Activated CD4-positive, alpha-beta T cell treated with anti-CD3 and anti-CD28 coated beads for 1 hour (primary cell): Measurements from ENCODE around the gene GPX7.

Experiments used
- DNase-seq: peaks from one replicate; pipeline ENCODE4 v3.0.0-alpha.2; 2020

GPX7 gene

GRCh38 chr1:52588535-52588934 is 13.6 kb upstream of the GPX7 start:
- no peak for DNase-seq

GRCh38 chr1:52590266-52590665 is 11.9 kb upstream of the GPX7 start:
- DNase-seq, result no peak

GRCh38 chr1:52592637-52593323 is 9.4 kb upstream of the GPX7 start:
- DNase-seq, result no peak

GRCh38 chr1:52593495-52593894 is 8.7 kb upstream of the GPX7 start:
- DNase-seq, result no peak

GRCh38 chr1:52595061-52595460 is 7.1 kb upstream of the GPX7 start:
- no peak for DNase-seq

- DNase-seq, result no peak
Observed at GRCh38 chr1:52597912-52598311, 4.3 kb upstream of the GPX7 start.

- no peak for DNase-seq
Observed at GRCh38 chr1:52598729-52599128, 3.4 kb upstream of the GPX7 start.

- no peak for DNase-seq
Observed at GRCh38 chr1:52599236-52599635, 2.9 kb upstream of the GPX7 start.

- no peak for DNase-seq
Observed at GRCh38 chr1:52600533-52601179, 1.5 kb upstream of the GPX7 start.

GRCh38 chr1:52601519-52601918 is 652 bp upstream of the GPX7 start:
- no peak for DNase-seq

GRCh38 chr1:52602856-52603600 is 857 bp downstream of the GPX7 start:
- DNase-seq, result no peak

- no peak for DNase-seq
Observed at GRCh38 chr1:52603630-52604029, 1.5 kb downstream of the GPX7 start.

- no peak for DNase-seq
Observed at GRCh38 chr1:52604063-52604770, 2.0 kb downstream of the GPX7 start.

- no peak for DNase-seq
Observed at GRCh38 chr1:52613636-52614373, 11.6 kb downstream of the GPX7 start.

GRCh38 chr1:52614671-52615070 is 12.5 kb downstream of the GPX7 start:
- DNase-seq, result no peak

GRCh38 chr1:52615489-52616042 is 13.4 kb downstream of the GPX7 start:
- no peak for DNase-seq

- no peak for DNase-seq
Observed at GRCh38 chr1:52621950-52622349, 19.8 kb downstream of the GPX7 start.

- no peak for DNase-seq
Observed at GRCh38 chr1:52623812-52624211, 21.6 kb downstream of the GPX7 start.

- DNase-seq, result no peak
Observed at GRCh38 chr1:52627028-52627427, 24.9 kb downstream of the GPX7 start.

- no peak for DNase-seq
Observed at GRCh38 chr1:52628614-52629324, 26.6 kb downstream of the GPX7 start.

- no peak for DNase-seq
Observed at GRCh38 chr1:52629325-52629643, 27.1 kb downstream of the GPX7 start.

GRCh38 chr1:52629667-52630066 is 27.5 kb downstream of the GPX7 start:
- no peak for DNase-seq
